Mesodermal cell (in vitro differentiated cells): Measurements from ENCODE around the gene RPL13.

Source experiments
- H3K27ac ChIP-seq: 2 replicates; pipeline ENCODE4 v1.7.0; 2013; ENCODE audit warnings: mild to moderate bottlenecking, low read depth, low read length, moderate library complexity; ENCODE audit not compliant: severe bottlenecking
- H3K36me3 ChIP-seq: 2 replicates; pipeline ENCODE4 v1.7.1; 2013; ENCODE audit warnings: mild to moderate bottlenecking, low read length, moderate library complexity; ENCODE audit not compliant: control insufficient read depth, insufficient read depth
- H3K4me1 ChIP-seq: one replicate; pipeline ENCODE4 v1.7.1; 2013; ENCODE audit warnings: mild to moderate bottlenecking, low read length; ENCODE audit not compliant: insufficient read depth, control insufficient read depth, poor library complexity, severe bottlenecking
- H3K4me3 ChIP-seq: 2 replicates; pipeline ENCODE4 v1.7.0; 2013; ENCODE audit warnings: low read length, control low read depth, mild to moderate bottlenecking; ENCODE audit not compliant: insufficient read depth, poor library complexity, severe bottlenecking; ENCODE audit errors: extremely low read depth
- H3K9me3 ChIP-seq: 2 replicates; pipeline ENCODE4 v1.7.1; 2013; ENCODE audit warnings: mild to moderate bottlenecking, low read length, moderate library complexity; ENCODE audit not compliant: control insufficient read depth
- WGBS, 2 experiments: methylation state at CpG; one replicate each; pipeline ENCODE4 v1.1.5; 2013; ENCODE audit warnings: missing lambda C conversion rate in 2 of 2; ENCODE audit not compliant: insufficient coverage in 2 of 2; 5-methylcytosine and 5-hydroxymethylcytosine counted together

The RPL13 gene

DNA sequence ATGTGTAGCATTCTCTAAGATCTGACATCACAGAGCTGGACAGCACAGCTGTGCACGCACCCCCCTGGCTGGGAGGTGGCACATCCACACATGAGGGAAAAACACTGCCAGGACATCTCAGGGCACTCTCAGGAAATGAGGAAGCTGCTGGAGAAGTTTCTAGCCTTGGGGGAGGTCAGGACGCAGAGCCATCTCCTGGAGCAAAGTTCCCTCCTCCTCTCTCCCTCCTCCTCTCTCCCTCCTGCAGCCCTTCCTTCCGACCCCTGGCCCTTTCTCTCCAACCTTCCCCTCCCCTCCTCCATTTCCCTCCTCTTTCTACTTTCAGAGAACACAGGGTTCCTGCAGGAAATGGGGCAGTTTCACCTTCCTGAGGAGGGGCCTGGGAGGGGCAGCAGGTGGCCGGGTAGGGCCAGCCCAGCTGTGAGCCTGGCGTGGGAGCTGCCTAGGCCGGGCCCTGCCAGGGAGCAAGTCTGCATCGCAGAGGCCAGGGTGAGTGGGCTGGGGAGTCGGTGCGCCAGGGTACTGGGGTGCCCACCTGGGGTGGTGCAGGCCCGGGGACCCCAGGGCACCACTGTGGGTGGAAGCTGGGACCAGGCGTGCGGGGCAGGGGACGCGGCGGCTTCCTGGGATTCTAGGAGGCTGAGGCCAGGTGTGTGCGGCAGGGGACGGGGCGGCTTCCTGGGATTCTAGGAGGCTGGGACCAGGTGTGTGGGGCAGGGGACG is 52.9 kb downstream of the RPL13 start, which contains the start of gene DPEP1:
DPEP1 (plus strand) TSS at position 412 of the 723 bp plus-strand sequence. CDS start 16,769 bp downstream, outside the sequence.
- no peak within 1 kb of the TSS for H3K27ac ChIP-seq
- no peaks in the 10 kb centered on the region for H3K36me3 ChIP-seq
- no peaks in the 10 kb centered on the region for H3K9me3 ChIP-seq
- H3K4me1 ChIP-seq = no peaks in the 10 kb centered on the region
- no peak within 1 kb of the TSS for H3K4me3 ChIP-seq
- 86 to 90% methylated on average over 16 of the region's 19 CpGs for WGBS, 2 experiments

DNA sequence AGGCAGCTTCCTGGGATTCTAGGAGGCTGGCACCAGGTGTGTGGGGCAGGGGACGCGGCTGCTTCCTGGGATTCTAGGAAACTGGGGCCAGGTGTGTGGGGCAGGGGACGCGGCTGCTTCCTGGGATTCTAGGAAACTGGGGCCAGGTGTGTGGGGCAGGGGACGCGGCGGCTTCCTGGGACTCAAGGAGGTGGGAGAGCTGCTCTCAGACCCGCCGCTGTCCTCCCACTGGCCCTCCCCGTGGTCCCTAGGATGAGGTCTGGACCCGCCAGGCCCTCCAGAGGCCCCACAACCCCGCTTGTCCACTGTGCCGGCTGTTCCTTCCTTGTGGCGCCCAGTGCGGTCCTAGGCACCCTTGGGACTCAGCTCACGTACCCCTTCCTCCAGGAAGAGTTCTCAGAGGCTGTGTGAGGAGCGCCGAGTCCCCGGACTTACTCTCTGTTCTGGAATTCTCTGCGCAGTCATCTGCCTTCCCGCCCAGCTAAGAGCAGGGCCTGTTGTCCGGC is 53.5 kb downstream of the RPL13 start:
- Histone ChIP-seq H3K4me3 (no peak overlapping the region), H3K4me1 (no peaks in the 10 kb centered on the region), H3K27ac (no peak overlapping the region), H3K36me3 (no peaks in the 10 kb centered on the region), H3K9me3 (no peaks in the 10 kb centered on the region)
- 96 to 97% methylated on average over 17 to 18 of the region's 22 CpGs for WGBS, 2 experiments
